ENCODE results near the gene SENP1.

DNA sequence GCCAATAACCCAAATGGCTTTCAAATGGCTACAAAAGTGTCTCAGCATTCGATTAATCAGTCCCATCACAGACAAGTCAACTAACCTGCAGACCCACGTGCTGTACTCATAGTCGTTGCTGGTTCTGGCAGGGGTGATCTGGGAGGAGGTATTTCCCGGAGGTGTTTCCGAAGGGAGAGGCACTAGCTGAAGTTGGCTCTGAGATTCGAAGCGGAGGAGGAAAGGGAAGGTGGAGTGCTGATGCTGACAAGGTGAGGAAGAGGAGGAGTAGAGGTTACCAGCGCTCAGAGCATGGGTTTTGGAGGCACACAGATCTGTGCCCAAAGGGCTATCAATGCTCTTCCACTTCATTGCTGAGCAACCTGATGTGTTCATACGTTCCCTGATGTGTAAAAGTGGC lies 81.1 kb downstream of the SENP1 start:
- TF ChIP-seq MAZ (IDR thresholded peaks at IDR 0.05; ENCODE audit: borderline replicate concordance, low read depth, low read length): no peak
- TF ChIP-seq SMC3 (IDR thresholded peaks at IDR 0.05): no peak
- TF ChIP-seq, protein P1, sequence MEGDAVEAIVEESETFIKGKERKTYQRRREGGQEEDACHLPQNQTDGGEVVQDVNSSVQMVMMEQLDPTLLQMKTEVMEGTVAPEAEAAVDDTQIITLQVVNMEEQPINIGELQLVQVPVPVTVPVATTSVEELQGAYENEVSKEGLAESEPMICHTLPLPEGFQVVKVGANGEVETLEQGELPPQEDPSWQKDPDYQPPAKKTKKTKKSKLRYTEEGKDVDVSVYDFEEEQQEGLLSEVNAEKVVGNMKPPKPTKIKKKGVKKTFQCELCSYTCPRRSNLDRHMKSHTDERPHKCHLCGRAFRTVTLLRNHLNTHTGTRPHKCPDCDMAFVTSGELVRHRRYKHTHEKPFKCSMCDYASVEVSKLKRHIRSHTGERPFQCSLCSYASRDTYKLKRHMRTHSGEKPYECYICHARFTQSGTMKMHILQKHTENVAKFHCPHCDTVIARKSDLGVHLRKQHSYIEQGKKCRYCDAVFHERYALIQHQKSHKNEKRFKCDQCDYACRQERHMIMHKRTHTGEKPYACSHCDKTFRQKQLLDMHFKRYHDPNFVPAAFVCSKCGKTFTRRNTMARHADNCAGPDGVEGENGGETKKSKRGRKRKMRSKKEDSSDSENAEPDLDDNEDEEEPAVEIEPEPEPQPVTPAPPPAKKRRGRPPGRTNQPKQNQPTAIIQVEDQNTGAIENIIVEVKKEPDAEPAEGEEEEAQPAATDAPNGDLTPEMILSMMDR (IDR thresholded peaks at IDR 0.05): no peak
- TF ChIP-seq, protein P2, sequence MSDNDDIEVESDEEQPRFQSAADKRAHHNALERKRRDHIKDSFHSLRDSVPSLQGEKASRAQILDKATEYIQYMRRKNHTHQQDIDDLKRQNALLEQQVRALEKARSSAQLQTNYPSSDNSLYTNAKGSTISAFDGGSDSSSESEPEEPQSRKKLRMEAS (IDR thresholded peaks at IDR 0.05): no peak
- no peak for TF ChIP-seq ZFP36 (IDR thresholded peaks at IDR 0.05; ENCODE audit: borderline replicate concordance, partially characterized antibody)
- no peak for TF ChIP-seq RAD21 (conservative IDR thresholded peaks at IDR 0.05 in 1 of 2, IDR thresholded peaks at IDR 0.05 in 1 of 2)
- TF ChIP-seq FOSL2 (IDR thresholded peaks at IDR 0.05): no peak
- TF ChIP-seq FOSL2 (CRISPR knock-in tag; IDR thresholded peaks at IDR 0.05): no peak
- TF ChIP-seq POLR2A (IDR thresholded peaks at IDR 0.05; ENCODE audit: low read length): no peak
- TF ChIP-seq GATA3 (IDR thresholded peaks at IDR 0.05; ENCODE audit: borderline replicate concordance): no peak
- no peak for TF ChIP-seq HDAC2 (IDR thresholded peaks at IDR 0.05)

Measured in A549 (cell line).